HG03025 (cell line): ENCODE results near the gene PSMD1.

Source experiments
- ATAC-seq: cut with Tn5 transposase; IDR thresholded peaks from one replicate; pipeline ENCODE4 v1.9.1; 2021; ENCODE audit warnings: mild to moderate bottlenecking, moderate library complexity; ENCODE audit not compliant: unreplicated experiment, low FRiP score

The PSMD1 gene

DNA sequence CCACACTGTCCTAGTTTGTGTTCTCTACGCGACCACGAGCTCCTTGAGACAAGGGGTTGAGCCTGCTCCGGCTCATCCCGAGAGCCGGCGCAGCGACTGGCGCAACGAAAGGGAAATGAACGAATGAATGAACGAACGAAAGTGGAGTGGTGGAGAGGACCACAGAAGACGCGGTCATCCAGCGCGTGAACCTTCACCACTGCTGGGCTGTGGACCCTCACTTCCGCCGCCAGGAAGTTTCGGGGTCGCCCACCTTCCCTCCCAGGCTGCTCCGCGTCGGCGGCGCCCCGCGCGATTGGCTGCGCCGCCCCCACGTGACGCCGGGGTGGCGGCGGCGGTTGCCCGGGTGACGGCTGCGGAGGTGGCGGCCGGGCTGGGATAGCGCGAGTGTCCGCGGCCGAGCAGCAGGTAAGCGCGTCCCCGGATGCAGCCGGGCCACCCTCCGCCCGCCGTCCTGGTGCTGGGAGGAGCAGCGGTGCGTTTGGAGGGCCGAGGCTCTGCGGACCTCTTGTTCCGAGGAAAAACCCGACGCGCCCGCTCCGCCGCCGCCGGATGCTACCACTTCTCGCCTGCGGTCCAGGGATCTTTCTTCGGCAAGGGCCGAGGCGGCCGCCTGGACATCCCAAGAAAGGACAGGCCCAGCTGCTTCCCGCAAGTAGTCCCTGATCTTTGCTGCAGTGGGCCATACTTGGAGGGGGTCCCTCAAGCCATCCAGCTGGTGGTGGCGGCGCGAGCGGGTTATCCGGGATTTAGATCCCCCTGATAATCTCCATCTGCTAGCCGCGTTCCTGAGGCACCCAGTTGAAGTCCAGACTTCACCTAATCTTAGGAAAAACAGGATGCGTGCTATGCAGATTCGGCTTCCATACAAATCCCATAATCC, 141.9 kb downstream of the PSMD1 start, which contains the start of gene ARMC9:
Gene ARMC9, plus strand, starts transcription at position 341 of the 883 bp plus-strand sequence. CDS start 7,608 bp downstream, outside the sequence.
- ATAC-seq = peak; percentile 92

DNA sequence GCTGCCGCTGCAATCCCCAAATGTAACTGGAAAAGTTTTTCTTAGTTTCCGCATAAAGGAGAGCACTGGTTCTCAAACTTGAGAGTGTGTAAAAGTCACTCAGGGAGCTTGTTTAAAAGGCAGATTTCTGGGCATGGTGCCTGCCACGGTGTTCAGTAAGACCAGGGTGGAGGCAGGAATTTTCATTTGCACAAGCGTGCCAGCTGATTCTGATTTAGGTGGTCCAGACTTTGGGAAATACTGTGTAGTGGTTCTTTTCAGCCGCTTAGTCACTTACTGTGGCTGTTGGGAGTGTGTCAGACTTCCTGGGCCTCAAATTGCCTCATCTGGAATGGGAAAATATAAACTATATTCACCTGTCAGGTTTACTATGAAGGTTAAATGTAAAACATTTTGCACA, 142.6 kb downstream of the PSMD1 start:
- no peak for ATAC-seq

DNA sequence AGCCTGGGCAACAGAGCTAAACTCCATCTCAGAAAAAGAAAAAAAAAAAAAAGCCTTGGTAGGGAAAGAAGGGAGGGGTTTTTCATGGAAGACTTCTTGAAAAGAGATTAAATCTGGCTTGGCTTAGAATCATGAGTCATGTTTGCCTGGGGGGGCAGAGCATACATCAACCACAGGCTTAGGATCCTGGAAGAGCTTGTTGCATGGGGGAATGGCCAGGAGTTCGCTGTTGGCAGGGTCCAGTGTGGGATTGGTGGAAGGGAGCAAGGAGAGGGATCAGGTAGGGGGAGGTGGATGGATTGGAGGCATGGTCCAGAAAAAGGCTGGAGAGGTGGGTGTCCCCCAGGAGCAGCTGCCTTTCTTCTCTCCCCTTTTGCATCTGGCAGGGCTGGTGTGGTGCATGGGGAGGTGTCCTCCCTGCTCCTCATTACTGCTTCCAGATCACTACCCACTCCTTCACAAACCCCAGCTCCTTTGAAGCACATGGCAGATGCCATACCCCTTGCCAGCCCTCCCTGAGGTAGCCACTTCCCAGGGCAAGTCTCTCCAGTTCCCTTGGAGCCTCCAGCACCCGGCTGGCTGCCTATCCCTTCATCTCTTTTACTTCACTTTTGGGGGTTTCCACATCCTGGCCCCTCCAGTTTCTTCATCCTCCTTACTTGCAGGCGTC, 144.3 kb downstream of the PSMD1 start:
- no peak for ATAC-seq

DNA sequence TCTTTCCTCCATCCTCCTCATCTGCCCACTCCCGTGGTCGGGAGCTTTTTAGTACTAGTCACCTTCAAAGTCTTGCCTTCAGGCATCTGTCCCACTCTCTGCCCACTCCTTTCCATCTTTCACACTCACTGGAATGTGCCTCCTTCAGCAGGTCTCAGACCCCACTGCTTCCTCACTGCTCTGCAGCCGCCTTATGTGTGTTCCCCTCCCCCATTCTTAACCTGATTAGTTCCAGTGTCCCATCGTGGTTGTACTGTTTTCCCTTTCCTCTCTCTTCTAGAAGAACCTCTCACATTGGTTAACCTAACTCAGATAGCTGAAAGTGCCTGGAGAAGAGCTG, 144.8 kb downstream of the PSMD1 start:
- no peak for ATAC-seq

DNA sequence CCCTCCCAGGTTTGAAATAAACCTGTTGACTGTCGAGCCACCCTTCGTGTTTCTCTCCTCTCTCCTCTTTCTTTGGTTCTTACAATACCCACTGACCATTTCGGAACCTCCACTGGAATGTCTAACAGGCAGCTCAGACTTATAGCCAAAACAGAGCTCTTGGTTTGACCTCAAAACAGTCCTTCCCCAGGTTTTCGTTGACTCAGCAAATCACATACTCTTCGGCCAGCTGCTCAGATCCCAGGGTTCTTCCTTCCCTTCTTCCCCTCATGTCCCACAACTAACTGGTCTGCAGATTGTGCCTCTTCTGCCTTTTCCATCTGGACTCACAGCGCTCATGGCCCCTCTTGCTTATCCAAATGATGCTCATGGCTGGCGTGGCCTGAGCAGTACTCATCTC, 146.4 kb downstream of the PSMD1 start:
- no peak for ATAC-seq

DNA sequence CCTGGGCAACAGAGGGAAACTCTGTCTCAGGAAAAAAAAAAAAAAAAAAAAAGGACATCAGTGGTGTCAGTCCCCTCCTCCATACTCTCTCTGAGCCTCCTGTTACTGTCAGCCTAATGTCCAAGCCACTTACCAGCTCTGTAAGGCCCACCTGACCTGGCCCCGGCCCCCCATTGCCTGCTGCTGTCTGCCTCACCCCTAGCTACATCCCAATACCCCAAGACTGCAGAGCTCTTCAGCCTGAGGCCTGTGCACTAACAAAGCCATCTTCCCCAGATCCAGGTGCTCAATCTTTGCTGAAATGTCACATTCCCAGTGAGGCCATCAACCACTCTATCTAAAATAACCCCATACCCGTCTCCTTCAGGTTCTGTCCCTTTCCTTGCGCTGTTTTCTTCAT, 147.5 kb downstream of the PSMD1 start:
- ATAC-seq = no peak

DNA sequence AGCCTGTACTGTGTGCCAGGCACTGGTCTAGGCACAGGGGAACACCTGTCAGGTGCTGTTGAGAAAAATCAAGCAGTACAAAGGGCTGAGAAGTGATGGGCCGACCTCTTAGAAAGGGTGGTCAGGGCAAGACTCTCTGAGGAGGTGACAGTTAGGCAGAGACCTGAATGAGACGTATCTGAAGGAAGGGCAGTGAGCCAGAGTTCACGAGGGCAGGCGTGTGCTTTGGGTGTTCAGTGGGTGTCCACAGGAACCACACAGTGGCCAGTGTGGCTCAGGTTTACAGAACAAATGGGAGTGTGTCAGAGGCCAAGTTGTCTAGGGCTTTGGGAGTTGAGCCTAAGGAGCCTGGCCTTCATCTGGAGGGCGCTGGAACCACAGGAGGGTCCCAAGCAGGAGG, 147.9 kb downstream of the PSMD1 start:
- no peak for ATAC-seq

DNA sequence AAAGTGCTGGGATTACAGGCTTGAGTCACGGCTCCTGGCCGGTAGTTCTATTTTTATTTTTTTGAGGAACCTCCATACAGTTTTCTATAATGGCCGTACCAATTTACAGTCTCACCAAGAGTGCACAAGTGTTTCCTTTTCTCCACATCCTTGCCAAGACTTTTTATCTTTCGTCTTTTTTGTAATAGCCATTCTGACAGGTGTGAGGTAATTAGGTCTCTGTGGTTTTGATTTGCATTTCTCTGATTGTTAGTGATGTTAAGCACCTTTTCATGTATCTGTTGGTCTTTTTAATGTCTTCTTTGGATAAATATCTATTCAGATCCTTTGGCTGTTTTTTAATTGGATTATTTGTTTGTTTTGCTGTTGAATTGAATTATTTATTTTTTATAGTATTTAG, 151.1 kb downstream of the PSMD1 start:
- no peak for ATAC-seq

DNA sequence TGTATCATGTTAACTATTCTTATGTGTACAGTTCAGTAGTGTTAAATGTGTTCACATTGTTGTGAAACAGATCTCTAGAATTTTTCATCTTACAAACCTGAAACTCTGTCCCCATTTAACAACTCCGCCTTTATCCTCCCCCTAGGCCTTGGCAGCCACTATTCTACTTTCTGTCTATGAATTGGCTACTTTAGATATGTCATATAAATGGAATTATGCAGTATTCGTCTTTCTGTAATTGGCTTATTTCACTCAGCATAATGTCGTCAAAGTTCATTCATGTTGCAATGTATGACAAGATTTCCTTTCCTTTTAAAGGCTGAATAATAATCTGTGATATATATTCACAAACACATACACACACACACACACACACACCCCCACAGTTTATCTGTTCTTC, 154.1 kb downstream of the PSMD1 start:
- ATAC-seq = no peak

DNA sequence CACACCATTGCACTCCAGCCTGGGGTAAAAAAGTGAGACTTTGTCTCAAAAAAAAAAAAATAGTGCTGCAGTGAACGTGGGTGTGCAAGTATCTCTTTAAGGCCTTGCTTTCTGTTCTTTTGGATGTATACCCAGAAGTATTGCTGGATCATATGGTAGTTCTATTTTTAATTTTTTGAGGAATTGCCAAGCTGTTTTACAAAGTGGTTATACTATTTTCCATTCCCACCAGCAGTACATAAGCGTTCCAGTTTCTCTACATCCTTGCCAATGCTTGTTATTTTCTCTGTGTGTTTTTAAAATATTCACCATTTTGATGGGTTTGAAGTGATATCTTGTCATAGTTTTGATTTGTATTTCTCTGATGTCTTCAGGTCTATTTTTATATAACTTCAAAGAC, 154.8 kb downstream of the PSMD1 start:
- no peak for ATAC-seq

DNA sequence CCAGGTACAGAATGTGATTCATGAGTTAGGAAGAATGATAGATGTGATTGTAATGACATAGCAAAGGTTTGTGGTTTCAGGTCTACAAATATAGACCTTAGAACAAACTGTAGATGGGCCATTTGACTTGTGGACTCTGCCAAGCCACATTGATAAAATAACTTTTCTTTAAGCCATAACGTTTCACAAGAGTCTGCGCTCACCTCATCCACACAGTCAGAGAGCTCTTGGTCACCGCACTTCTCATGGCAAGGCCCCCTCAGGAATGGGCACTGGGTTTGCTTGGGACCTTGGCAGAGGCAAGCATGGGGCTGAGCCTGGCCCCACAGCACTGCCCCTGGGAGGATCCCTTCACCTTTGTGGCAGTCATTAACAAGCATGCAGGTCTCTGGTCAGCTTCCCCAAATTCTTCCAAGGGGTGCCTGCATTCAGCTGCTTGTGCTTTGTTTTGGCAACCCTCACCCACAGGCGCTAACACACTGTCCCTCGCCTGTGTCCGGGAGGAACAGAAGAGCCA, 155.7 kb downstream of the PSMD1 start:
- ATAC-seq = no peak

DNA sequence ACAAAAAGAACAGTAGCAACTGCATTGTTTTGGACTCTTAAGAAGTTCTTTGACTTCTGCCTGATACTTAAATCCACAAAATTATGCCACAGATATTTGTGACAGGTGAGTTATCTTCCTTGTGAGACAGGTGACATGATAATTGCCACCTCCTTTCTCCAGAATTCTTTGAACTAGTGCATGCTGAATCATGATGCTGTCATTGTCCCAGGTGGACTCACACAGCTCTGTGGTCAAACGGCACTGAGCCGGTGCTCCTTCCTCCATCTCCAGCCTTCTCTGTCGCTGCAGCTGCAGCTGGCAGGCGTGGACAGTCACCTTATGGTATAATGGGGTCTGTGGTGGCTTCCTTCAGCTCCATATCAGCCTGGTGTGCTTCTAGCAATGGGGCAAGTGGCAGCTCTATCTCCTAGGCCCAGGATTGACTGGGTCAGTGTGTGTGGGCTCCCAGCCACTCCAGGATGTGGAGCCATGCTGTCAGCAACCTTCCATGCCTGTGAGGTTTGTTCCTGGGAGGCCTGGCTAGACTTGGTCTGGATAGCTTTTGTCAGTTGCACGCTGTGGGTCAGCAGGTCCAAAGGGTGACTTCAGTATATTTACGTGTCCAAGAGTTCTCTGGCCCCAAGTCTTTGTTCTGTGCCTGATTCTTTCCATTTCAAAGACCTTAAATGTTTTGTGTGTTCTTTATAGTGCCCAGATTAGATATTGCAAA, 157.4 kb downstream of the PSMD1 start:
- no peak for ATAC-seq

DNA sequence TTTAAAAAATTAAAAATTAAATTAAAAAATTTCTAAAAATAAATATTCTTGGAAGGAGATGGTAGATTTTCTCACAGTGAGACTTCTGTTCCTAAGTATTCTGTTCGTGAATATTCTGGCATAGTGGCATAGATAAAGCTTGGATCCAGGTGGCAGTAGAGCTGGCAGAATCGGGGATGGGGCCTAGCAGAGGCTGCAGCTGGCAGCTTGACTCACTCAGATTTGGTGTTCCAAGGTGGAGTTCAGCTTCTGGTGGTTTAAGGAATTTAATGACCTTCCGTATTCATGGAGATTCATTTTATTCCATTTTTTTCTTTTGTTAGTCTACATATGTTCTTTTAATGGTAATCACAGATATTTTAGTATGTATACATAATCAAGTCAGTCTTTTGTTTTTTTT, 161.7 kb downstream of the PSMD1 start:
- no peak for ATAC-seq

DNA sequence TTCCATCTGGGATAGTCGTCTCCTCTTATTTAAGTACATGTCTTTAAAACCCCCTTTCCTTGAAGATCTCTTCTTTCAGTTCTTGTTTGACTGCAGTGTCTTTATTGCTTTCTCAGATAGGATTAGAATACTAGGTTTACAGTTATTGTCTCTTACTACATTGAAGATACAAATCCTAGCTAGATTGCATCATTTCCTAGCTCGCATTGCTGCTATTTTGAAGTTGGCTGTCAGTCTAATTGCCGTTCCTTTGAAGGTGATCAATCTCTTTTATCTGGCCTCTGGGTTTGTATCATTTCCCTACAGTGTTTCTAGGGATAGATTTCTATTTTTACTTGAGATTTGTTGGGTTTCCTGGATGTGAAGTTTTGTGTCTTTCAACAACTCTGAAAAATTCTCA, 162.6 kb downstream of the PSMD1 start:
- no peak for ATAC-seq

DNA sequence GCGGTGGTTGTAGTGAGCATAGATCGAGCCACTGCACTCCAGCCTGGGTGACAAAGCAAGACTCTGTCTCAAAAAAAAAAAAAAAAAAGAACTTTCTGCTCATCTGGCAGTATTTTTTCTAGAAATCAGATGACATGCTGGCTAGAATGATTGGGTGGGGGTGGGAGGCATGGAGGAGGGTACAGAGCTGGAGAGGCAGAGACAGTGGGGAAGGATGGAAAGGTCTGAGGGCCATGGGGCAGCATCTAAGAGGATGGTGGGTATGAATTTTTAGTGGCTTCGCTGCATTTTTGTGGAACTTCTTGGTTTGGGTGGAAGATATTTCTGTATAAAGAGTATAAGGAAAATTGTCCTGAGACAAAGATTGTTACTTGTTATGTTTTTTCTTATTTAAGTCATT, 165.1 kb downstream of the PSMD1 start:
- no peak for ATAC-seq
